Neuronal stem cell (in vitro differentiated cells): ENCODE data around the gene CD151.

Experiments
- DNase-seq: peaks from one replicate; pipeline ENCODE4 v3.0.0-alpha.2; 2013; ENCODE audit warnings: low spot score
- H2AFZ ChIP-seq: one replicate; pipeline ENCODE4 v1.6.1; 2013; ENCODE audit warnings: mild to moderate bottlenecking, low read length, inconsistent platforms
- H2AK5ac ChIP-seq: 2 replicates; pipeline ENCODE4 v1.6.1; 2013; ENCODE audit warnings: low read depth, mild to moderate bottlenecking, inconsistent platforms, low read length, moderate library complexity, mixed read lengths
- H2BK120ac ChIP-seq: 2 replicates; pipeline ENCODE4 v1.6.1; 2013; ENCODE audit warnings: low read depth, mild to moderate bottlenecking, inconsistent platforms, low read length, moderate library complexity, mixed read lengths
- H2BK12ac ChIP-seq: one replicate; pipeline ENCODE4 v1.6.1; 2013; ENCODE audit warnings: low read length, inconsistent platforms
- H2BK15ac ChIP-seq: 2 replicates; pipeline ENCODE4 v1.6.1; 2013; ENCODE audit warnings: mild to moderate bottlenecking, low read length, inconsistent platforms, mixed read lengths
- H2BK5ac ChIP-seq: one replicate; pipeline ENCODE4 v1.6.1; 2013; ENCODE audit warnings: inconsistent platforms, mild to moderate bottlenecking, low read length, moderate library complexity
- H3K14ac ChIP-seq: one replicate; pipeline ENCODE4 v1.6.1; 2013; ENCODE audit warnings: low read length, inconsistent platforms
- H3K18ac ChIP-seq: 2 replicates; pipeline ENCODE4 v1.6.1; 2013; ENCODE audit warnings: low read length, inconsistent platforms
- H3K23ac ChIP-seq: 2 replicates; pipeline ENCODE4 v1.6.1; 2013; ENCODE audit warnings: low read depth, mild to moderate bottlenecking, mixed read lengths, low read length, inconsistent platforms; ENCODE audit not compliant: poor library complexity
- H3K27ac ChIP-seq: replicated peaks from 3 replicates; pipeline ENCODE4 v1.5.1; 2013; ENCODE audit warnings: low read length, inconsistent platforms
- H3K27me3 ChIP-seq, 3 experiments: 2 replicates each; pipeline ENCODE4 v1.6.1; 2013; ENCODE audit warnings: low read length in 3 of 3, mild to moderate bottlenecking in 2 of 3, inconsistent platforms in 1 of 3, low read depth in 1 of 3, mixed read lengths in 1 of 3, moderate library complexity in 1 of 3; ENCODE audit not compliant: control insufficient read depth in 3 of 3, insufficient read depth in 3 of 3
- H3K36me3 ChIP-seq, 2 donors: replicated peaks in 1 of 2; 2 replicates each; pipeline ENCODE4 v1.6.1; 2013; ENCODE audit warnings: low read length in 2 of 2; ENCODE audit not compliant: control insufficient read depth in 2 of 2, insufficient read depth in 2 of 2
- H3K4ac ChIP-seq: 2 replicates; pipeline ENCODE4 v1.6.1; 2013; ENCODE audit warnings: inconsistent platforms, mild to moderate bottlenecking, low read length, moderate library complexity
- H3K4me1 ChIP-seq, 2 donors: 1 replicate in 1 of 2; 2 replicates in 1 of 2; pipeline ENCODE4 v1.6.1; 2013; ENCODE audit warnings: low read length in 2 of 2, low read depth in 1 of 2; ENCODE audit not compliant: control insufficient read depth in 2 of 2, insufficient read depth in 1 of 2
- H3K4me2 ChIP-seq: one replicate; pipeline ENCODE4 v1.6.1; 2013; ENCODE audit warnings: mild to moderate bottlenecking, low read length, inconsistent platforms; ENCODE audit not compliant: insufficient read depth, poor library complexity, severe bottlenecking
- H3K4me3 ChIP-seq, 2 donors: 2 replicates each; pipeline ENCODE4 v1.5.1; 2013; ENCODE audit warnings: low read length in 2 of 2, mild to moderate bottlenecking in 2 of 2, inconsistent platforms in 1 of 2, moderate library complexity in 1 of 2
- H3K79me1 ChIP-seq: one replicate; pipeline ENCODE4 v1.6.1; 2013; ENCODE audit warnings: low read depth, mild to moderate bottlenecking, inconsistent platforms, low read length, moderate library complexity
- H3K9ac ChIP-seq: one replicate; pipeline ENCODE4 v1.6.1; 2013; ENCODE audit warnings: mild to moderate bottlenecking, low read depth, low read length, inconsistent platforms; ENCODE audit not compliant: poor library complexity
- H3K9me3 ChIP-seq, 2 donors: replicated peaks in 1 of 2; 2 replicates each; pipeline versions ENCODE3 to v1.6.1; 2013; ENCODE audit warnings: low read length in 2 of 2, mild to moderate bottlenecking in 2 of 2, inconsistent platforms in 1 of 2, low read depth in 1 of 2, mixed read lengths in 1 of 2, moderate library complexity in 1 of 2; ENCODE audit not compliant: control insufficient read depth in 2 of 2, insufficient read depth in 1 of 2
- H4K8ac ChIP-seq: one replicate; pipeline ENCODE4 v1.6.1; 2013; ENCODE audit warnings: low read depth, mild to moderate bottlenecking, inconsistent platforms, low read length, moderate library complexity
- H4K91ac ChIP-seq: one replicate; pipeline ENCODE4 v1.6.1; 2013; ENCODE audit warnings: low read length, low read depth, mild to moderate bottlenecking, inconsistent platforms; ENCODE audit not compliant: poor library complexity
- whole genome bisulfite sequencing, 2 donors: extraction: QIAGEN DNeasy Blood & Tissue Kit; methylation state at CpG; one replicate each; pipeline ENCODE4 v1.1.7; 2013; ENCODE audit warnings: missing lambda C conversion rate in 2 of 2, mixed read lengths in 1 of 2; ENCODE audit not compliant: insufficient read length in 2 of 2, insufficient replicate concordance in 1 of 2; ENCODE audit errors: extremely low coverage in 2 of 2; 5-methylcytosine and 5-hydroxymethylcytosine counted together

The CD151 gene

DNA sequence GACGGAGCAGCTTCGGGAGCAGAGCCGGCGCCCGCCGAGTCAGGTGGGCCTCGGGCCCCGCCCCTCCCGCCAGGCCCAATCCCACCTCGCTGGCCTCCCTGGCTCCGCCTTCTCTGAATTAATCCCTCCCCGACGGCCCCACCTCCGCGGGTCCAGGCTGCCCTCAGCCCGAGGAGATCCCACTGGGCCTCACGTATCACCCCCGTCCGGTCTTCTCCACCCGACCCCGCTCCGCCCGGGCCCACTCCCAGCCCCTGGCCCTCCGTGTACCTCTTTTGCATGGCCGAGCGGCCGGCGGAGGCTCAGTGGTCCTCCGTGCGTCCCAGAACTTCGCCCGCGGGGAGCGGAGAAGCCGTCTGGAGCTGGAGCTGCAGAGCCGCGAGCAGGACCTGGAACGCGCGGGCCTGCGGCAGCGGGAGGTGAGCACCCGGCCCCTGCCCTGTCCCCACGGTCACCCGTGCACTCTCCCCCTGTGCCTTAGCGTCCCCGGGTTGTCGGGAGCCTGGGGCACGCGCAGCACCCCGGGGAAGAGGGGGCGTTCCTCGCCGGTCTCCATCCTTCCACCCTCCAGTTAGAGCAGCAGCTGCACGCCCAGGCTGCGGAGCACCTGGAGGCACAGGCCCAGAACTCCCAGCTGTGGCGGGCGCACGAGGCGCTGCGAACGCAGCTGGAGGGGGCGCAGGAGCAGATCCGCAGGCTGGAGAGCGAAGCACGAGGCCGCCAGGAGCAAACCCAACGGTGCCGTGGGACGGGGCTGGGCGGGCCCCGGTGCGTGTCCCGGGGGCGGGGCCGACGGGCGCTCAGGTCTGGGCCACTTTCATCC is 2.2 kb upstream of the CD151 start:
- Histone ChIP-seq H2AK5ac (peak overlapping the region; percentile 43), H3K23ac (peak overlapping the region; percentile 91), H3K4me2 (peak overlapping the region; percentile 86), H3K9ac (peak overlapping the region; percentile 94), H2AFZ (peak overlapping the region; percentile 80), H3K4me1 (peaks cover 53 to 59% of the 10 kb centered on the region in 2 donors), H3K9me3 (peaks cover 0 to 3% of the 10 kb centered on the region in 2 donors), H2BK15ac (peak overlapping the region; percentile 72), H3K36me3 (peaks cover 0 to 8% of the 10 kb centered on the region in 2 donors), H2BK12ac (peak overlapping the region; percentile 94), H3K4ac (no peak overlapping the region), H3K79me1 (peaks cover 10% of the 10 kb centered on the region), H2BK120ac (peak overlapping the region; percentile 96), H4K8ac (no peak overlapping the region), H3K4me3 (peak overlapping the region; percentile 45 to 73), H3K18ac (peak overlapping the region; percentile 99), H3K14ac (peak overlapping the region; percentile 94), H4K91ac (no peak overlapping the region), H3K27me3 (peaks cover 9 to 55% (median 18%) of the 10 kb centered on the region in 3 experiments), H3K27ac (no peak overlapping the region), H2BK5ac (peak overlapping the region; percentile 95)
- no CpG with 5 or more reads among the region's 78 CpGs for WGBS, 2 donors
- DNase-seq, result no peak

DNA sequence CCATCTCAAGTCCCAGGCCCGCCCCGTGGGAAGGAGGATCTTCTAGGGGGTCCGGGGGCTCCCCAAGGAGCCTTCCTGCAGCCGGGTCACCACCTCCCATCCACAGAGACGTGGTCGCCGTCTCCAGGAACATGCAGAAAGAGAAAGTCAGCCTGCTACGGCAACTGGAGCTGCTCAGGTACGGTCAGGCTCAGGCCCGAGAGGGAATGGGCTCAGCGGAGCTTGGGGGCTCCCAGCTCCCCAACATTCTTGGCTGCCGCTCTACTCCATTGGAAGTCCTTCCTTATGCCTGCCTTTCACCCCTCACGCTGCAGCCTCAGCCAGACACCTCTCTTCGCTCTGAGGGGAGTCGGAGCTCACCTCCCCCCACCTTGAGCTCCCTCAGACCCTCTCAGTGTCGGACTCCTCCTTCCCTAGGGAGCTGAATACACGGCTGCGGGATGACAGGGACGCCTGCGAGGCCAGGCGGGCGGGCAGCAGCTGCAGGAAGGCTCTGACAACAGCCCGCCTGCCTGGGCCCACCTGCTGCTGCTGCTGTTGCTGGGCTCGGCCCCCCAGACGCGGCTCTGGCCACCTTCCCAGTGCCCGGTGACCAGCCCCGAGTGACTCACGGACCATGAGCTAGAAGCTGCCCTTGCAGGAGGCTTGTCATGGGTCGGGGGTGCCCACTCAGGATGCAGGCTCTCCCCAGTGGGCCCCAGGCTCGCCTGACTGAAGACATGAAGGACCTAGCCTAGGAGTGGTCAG is 1.5 kb upstream of the CD151 start:
- Histone ChIP-seq H3K27ac (no peak overlapping the region), H3K4me2 (peak overlapping the region; percentile 86), H3K4ac (no peak overlapping the region), H2BK12ac (peak overlapping the region; percentile 99), H2BK120ac (peak overlapping the region; percentile 82), H4K91ac (no peak overlapping the region), H3K9me3 (peaks cover 0 to 3% of the 10 kb centered on the region in 2 donors), H3K4me1 (peaks cover 53 to 58% of the 10 kb centered on the region in 2 donors), H2BK5ac (peak overlapping the region; percentile 59), H2BK15ac (peak overlapping the region; percentile 100), H3K14ac (no peak overlapping the region), H4K8ac (no peak overlapping the region), H3K4me3 (peak overlapping the region; percentile 57 to 62), H3K18ac (peak overlapping the region; percentile 99), H3K23ac (peak overlapping the region; percentile 91), H3K9ac (peak overlapping the region; percentile 88), H3K27me3 (peaks cover 9 to 48% (median 18%) of the 10 kb centered on the region in 3 experiments), H3K79me1 (peaks cover 12% of the 10 kb centered on the region), H2AK5ac (peak overlapping the region; percentile 100), H3K36me3 (peaks cover 2 to 10% of the 10 kb centered on the region in 2 donors), H2AFZ (peak overlapping the region; percentile 80)
- WGBS, 2 donors, result no CpG with 5 or more reads among the region's 31 CpGs
- no peak for DNase-seq

DNA sequence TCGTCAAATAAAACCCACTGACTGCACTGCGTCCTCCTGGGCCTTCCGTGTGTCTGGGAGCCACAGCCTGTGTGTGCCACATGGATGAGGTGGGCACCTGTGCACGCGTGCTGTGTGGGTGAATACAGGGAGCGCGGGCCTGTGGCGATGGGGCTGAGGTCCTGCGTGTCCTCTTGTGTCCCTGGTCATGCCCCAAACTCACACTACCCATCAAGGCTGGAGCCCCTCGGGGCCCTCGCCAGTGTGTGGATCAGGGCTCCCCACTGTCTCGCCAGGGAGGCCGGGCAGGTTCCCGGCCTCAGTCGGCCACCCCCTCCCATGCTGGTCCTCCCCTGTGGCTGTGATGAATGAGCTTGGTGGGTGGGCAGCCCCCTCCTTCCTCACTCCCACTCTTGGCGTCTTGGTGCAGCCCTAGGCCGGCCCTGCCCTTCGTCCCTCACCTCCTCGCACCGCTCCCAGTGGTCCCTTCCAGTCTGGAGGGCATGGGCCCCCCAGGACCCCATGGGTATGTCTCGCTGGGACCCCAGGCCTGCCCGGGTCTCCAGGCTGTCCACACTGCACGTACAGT is 707 bp upstream of the CD151 start:
- Histone ChIP-seq H3K4me1 (peaks cover 53 to 57% of the 10 kb centered on the region in 2 donors), H3K9ac (peak overlapping the region; percentile 88), H2AK5ac (peak overlapping the region; percentile 100), H3K18ac (peak overlapping the region; percentile 99), H4K8ac (peak overlapping the region; percentile 100), H2BK15ac (peak overlapping the region; percentile 100), H3K4me2 (peak overlapping the region; percentile 86), H4K91ac (no peak overlapping the region), H2BK5ac (peak overlapping the region; percentile 91), H3K23ac (peak overlapping the region; percentile 93), H3K9me3 (peaks cover 0 to 3% of the 10 kb centered on the region in 2 donors), H3K4ac (peak overlapping the region; percentile 95), H3K27ac (peak overlapping the region; percentile 68), H2BK120ac (peak overlapping the region; percentile 82), H2BK12ac (peak overlapping the region; percentile 99), H2AFZ (peak overlapping the region; percentile 89), H3K14ac (peak overlapping the region; percentile 89), H3K36me3 (peaks cover 9 to 17% of the 10 kb centered on the region in 2 donors), H3K79me1 (peaks cover 15% of the 10 kb centered on the region), H3K4me3 (peak overlapping the region; percentile 62 to 78), H3K27me3 (peaks cover 9 to 46% (median 18%) of the 10 kb centered on the region in 3 experiments)
- DNase-seq, result no peak
- whole genome bisulfite sequencing, 2 donors, result no CpG with 5 or more reads among the region's 23 CpGs
